ENCODE data around the gene MYRFL. TPM values are rescaled to one million over a fixed set of nuclear protein-coding genes. Genes with fewer than 3 reads are reported as not detected.

Gene MYRFL
- total RNA-seq, 1 experiment from 2014 or later, result 0.16 TPM

- no TSS peak for BruUV-seq (replicated peaks)
- ChIA-PET CTCF (no interaction called here), POLR2A (no interaction called here)
- no peaks in the 10 kb centered on the region for H3K36me3 ChIP-seq (ENCODE audit: control insufficient read depth, insufficient read depth, low read length)
- Mint-ChIP-seq H3K36me3 (ENCODE audit: insufficient read depth, unreplicated experiment) (no peaks in the 10 kb centered on the region), H3K27ac (ENCODE audit: unreplicated experiment) (no peak overlapping the region), H3K27me3 (ENCODE audit: insufficient read depth, unreplicated experiment) (peaks cover 3% of the 10 kb centered on the region), H3K4me3 (ENCODE audit: unreplicated experiment) (no peak overlapping the region), H3K9me3 (ENCODE audit: unreplicated experiment) (no peaks in the 10 kb centered on the region), H3K4me1 (ENCODE audit: low read depth, unreplicated experiment) (no peaks in the 10 kb centered on the region)
- no peak for TF ChIP-seq CTCF (IDR thresholded peaks at IDR 0.05; ENCODE audit: insufficient read depth in 1 of 2, low read depth in 1 of 2, low read length in 1 of 2, severe bottlenecking in 1 of 2, unreplicated experiment in 1 of 2)
- intact Hi-C loops (cut with micrococcal nuclease; ENCODE audit: unreplicated experiment), result no loop called here
- H3K4me3 ChIP-seq (ENCODE audit: low read depth, low read length), result no peak overlapping the region
- no peaks in the 10 kb centered on the region for H3K27me3 ChIP-seq (replicated peaks; ENCODE audit: control insufficient read depth, insufficient read depth, low read length)
- no peak for DNase-seq
- H3K4me1 ChIP-seq, result no peaks in the 10 kb centered on the region
- no peaks in the 10 kb centered on the region for H3K9me3 ChIP-seq
Observed at GRCh38 chr12:69951108-69951507, 126.1 kb downstream of the MYRFL start.

- H3K4me1 ChIP-seq, result no peaks in the 10 kb centered on the region
- DNase-seq, result no peak
- Mint-ChIP-seq H3K27me3 (ENCODE audit: insufficient read depth, unreplicated experiment) (peaks cover 7% of the 10 kb centered on the region), H3K4me1 (ENCODE audit: low read depth, unreplicated experiment) (no peaks in the 10 kb centered on the region), H3K36me3 (ENCODE audit: insufficient read depth, unreplicated experiment) (no peaks in the 10 kb centered on the region), H3K9me3 (ENCODE audit: unreplicated experiment) (no peaks in the 10 kb centered on the region), H3K27ac (ENCODE audit: unreplicated experiment) (no peak overlapping the region), H3K4me3 (ENCODE audit: unreplicated experiment) (no peak overlapping the region)
- intact Hi-C loops (cut with micrococcal nuclease; ENCODE audit: unreplicated experiment), result no loop called here
- H3K27me3 ChIP-seq (replicated peaks; ENCODE audit: control insufficient read depth, insufficient read depth, low read length), result no peaks in the 10 kb centered on the region
- H3K36me3 ChIP-seq (ENCODE audit: control insufficient read depth, insufficient read depth, low read length), result no peaks in the 10 kb centered on the region
- no peaks in the 10 kb centered on the region for H3K9me3 ChIP-seq
- ChIA-PET POLR2A (no interaction called here), CTCF (no interaction called here)
- H3K4me3 ChIP-seq (ENCODE audit: low read depth, low read length), result no peak overlapping the region
- no peak for TF ChIP-seq CTCF (IDR thresholded peaks at IDR 0.05; ENCODE audit: insufficient read depth in 1 of 2, low read depth in 1 of 2, low read length in 1 of 2, severe bottlenecking in 1 of 2, unreplicated experiment in 1 of 2)
- BruUV-seq (replicated peaks), result no TSS peak
Observed at GRCh38 chr12:69952890-69953289, 127.9 kb downstream of the MYRFL start.

- ChIA-PET POLR2A (no interaction called here), CTCF (no interaction called here)
- no peak for DNase-seq
- no TSS peak for BruUV-seq (replicated peaks)
- Mint-ChIP-seq H3K27ac (ENCODE audit: unreplicated experiment) (no peak overlapping the region), H3K9me3 (ENCODE audit: unreplicated experiment) (no peaks in the 10 kb centered on the region), H3K4me3 (ENCODE audit: unreplicated experiment) (no peak overlapping the region), H3K36me3 (ENCODE audit: insufficient read depth, unreplicated experiment) (no peaks in the 10 kb centered on the region), H3K4me1 (ENCODE audit: low read depth, unreplicated experiment) (no peaks in the 10 kb centered on the region), H3K27me3 (ENCODE audit: insufficient read depth, unreplicated experiment) (peaks cover 11% of the 10 kb centered on the region)
- Histone ChIP-seq H3K36me3 (ENCODE audit: control insufficient read depth, insufficient read depth, low read length) (no peaks in the 10 kb centered on the region), H3K9me3 (no peaks in the 10 kb centered on the region), H3K4me3 (ENCODE audit: low read depth, low read length) (no peak overlapping the region), H3K4me1 (no peaks in the 10 kb centered on the region), H3K27me3 (replicated peaks; ENCODE audit: control insufficient read depth, insufficient read depth, low read length) (no peaks in the 10 kb centered on the region)
- intact Hi-C loops (cut with micrococcal nuclease; ENCODE audit: unreplicated experiment), result no loop called here
- TF ChIP-seq CTCF (IDR thresholded peaks at IDR 0.05; ENCODE audit: insufficient read depth in 1 of 2, low read depth in 1 of 2, low read length in 1 of 2, severe bottlenecking in 1 of 2, unreplicated experiment in 1 of 2), result no peak
Observed at GRCh38 chr12:69961246-69961645, 136.2 kb downstream of the MYRFL start.

Measured in Caco-2 (cell line).